H1 (cell line): Measurements from ENCODE around the gene JMJD8. TPM values are rescaled to one million over a fixed set of nuclear protein-coding genes. Genes with fewer than 3 reads are reported as not detected.

Source experiments
- CTCF ChIA-PET: fragments of 300-600 bp; sonication (Branson Sonifier 250); formaldehyde crosslinking; loops from one replicate; lab custom pipeline; 2021; ENCODE audit not compliant: partially characterized antibody; lab: Charles Lee
- POLR2A ChIA-PET: fragments of 300-600 bp; sonication (Branson Sonifier 250); formaldehyde crosslinking; loops from one replicate; lab custom pipeline; 2021; ENCODE audit warnings: inconsistent platforms; ENCODE audit not compliant: partially characterized antibody; lab: Charles Lee
- DNase-seq, 2 experiments: peaks; one replicate each; pipeline versions ENCODE4 v3.0.0 to v3.0.0-alpha.2; 2010 to 2022; ENCODE audit warnings: low spot score in 2 of 2, low read depth in 1 of 2, mixed read lengths in 1 of 2
- FAIRE-seq: peaks from 2 replicates; lab custom pipeline; 2011; peaks lifted over from hg19 to GRCh38; lab: Jason Lieb, UNC
- H2AFZ ChIP-seq: 2 replicates; pipeline ENCODE4 v1.8.1; 2012; ENCODE audit warnings: low read length, inconsistent platforms
- H2AK5ac ChIP-seq: 2 replicates; pipeline ENCODE4 v1.6.1; 2013; ENCODE audit warnings: low read depth, low read length
- H2BK120ac ChIP-seq: replicated peaks from 2 replicates; pipeline ENCODE3; 2013; ENCODE audit warnings: low read depth, low read length, inconsistent platforms
- H2BK12ac ChIP-seq: 2 replicates; pipeline ENCODE4 v1.6.1; 2013; ENCODE audit warnings: low read depth, low read length
- H2BK15ac ChIP-seq: 2 replicates; pipeline ENCODE4 v1.6.1; 2013; ENCODE audit warnings: low read length
- H2BK20ac ChIP-seq: 2 replicates; pipeline ENCODE4 v1.6.1; 2013; ENCODE audit warnings: low read length
- H2BK5ac ChIP-seq: 2 replicates; pipeline ENCODE4 v1.6.1; 2013; ENCODE audit warnings: low read depth, low read length
- H3K14ac ChIP-seq: 2 replicates; pipeline ENCODE4 v1.6.1; 2013; ENCODE audit warnings: inconsistent platforms; ENCODE audit not compliant: insufficient read length
- H3K18ac ChIP-seq: 2 replicates; pipeline ENCODE4 v1.6.1; 2013; ENCODE audit warnings: low read length; ENCODE audit errors: extremely low read depth
- H3K23ac ChIP-seq: 2 replicates; pipeline ENCODE4 v1.6.1; 2013; ENCODE audit warnings: inconsistent platforms; ENCODE audit not compliant: insufficient read length
- H3K23me2 ChIP-seq: 2 replicates; pipeline ENCODE4 v1.6.1; 2013; ENCODE audit warnings: low read depth, low read length
- H3K27ac ChIP-seq: 2 replicates; pipeline ENCODE4 v1.6.1; 2011; ENCODE audit warnings: low read depth, low read length, inconsistent platforms
- H3K27me3 ChIP-seq, 4 experiments: replicated peaks in 1 of 4; 1 replicate in 1 of 4; 2 replicates in 3 of 4; pipeline versions ENCODE4 v1.6.1 to v1.8.1; 2011 to 2013; ENCODE audit warnings: low read length in 3 of 4, mild to moderate bottlenecking in 3 of 4, inconsistent platforms in 2 of 4, mixed read lengths in 2 of 4, moderate library complexity in 1 of 4; ENCODE audit not compliant: control insufficient read depth in 3 of 4, insufficient read depth in 3 of 4; ENCODE audit errors: extremely low read depth in 1 of 4
- H3K36me3 ChIP-seq, 4 experiments: 2 replicates each; pipeline versions ENCODE4 v1.6.1 to v1.8.1; 2011 to 2013; ENCODE audit warnings: mild to moderate bottlenecking in 4 of 4, low read length in 3 of 4, moderate library complexity in 2 of 4, control low read depth in 1 of 4, inconsistent platforms in 1 of 4; ENCODE audit not compliant: insufficient read depth in 4 of 4, control insufficient read depth in 2 of 4
- H3K4ac ChIP-seq: replicated peaks from 2 replicates; pipeline ENCODE3; 2013; ENCODE audit warnings: low read length, low read depth, mixed read lengths, inconsistent platforms; ENCODE audit not compliant: insufficient read length
- H3K4me1 ChIP-seq, 4 experiments: replicated peaks in 1 of 4; 1 replicate in 1 of 4; 2 replicates in 3 of 4; pipeline versions ENCODE4 v1.6.1 to v1.8.1; 2011 to 2013; ENCODE audit warnings: low read length in 3 of 4, inconsistent platforms in 2 of 4, mixed read lengths in 1 of 4; ENCODE audit not compliant: insufficient read depth in 4 of 4, control insufficient read depth in 3 of 4
- H3K4me2 ChIP-seq, 2 experiments: 2 replicates each; pipeline versions ENCODE4 v1.6.1 to v1.8.1; 2011 to 2013; ENCODE audit warnings: low read depth in 2 of 2, low read length in 2 of 2, control low read depth in 1 of 2, inconsistent platforms in 1 of 2, mild to moderate bottlenecking in 1 of 2; ENCODE audit not compliant: insufficient read depth in 1 of 2
- H3K4me3 ChIP-seq, 4 experiments: fragments of 200-600, 300-600 bp in 1 of 4; sonication (generic), shearing (Covaris generic), sonication (Bioruptor Twin) in 1 of 4; 2 replicates each; pipeline versions ENCODE4 v1.5.1 to v1.8.1; 2011 to 2016; ENCODE audit warnings: low read length in 4 of 4, low read depth in 3 of 4, control low read depth in 2 of 4, inconsistent platforms in 2 of 4, mild to moderate bottlenecking in 2 of 4, mixed read lengths in 1 of 4, moderate library complexity in 1 of 4; ENCODE audit not compliant: insufficient read depth in 2 of 4; ENCODE audit errors: extremely low read depth in 1 of 4
- H3K56ac ChIP-seq: replicated peaks from 2 replicates; pipeline ENCODE3; 2013; ENCODE audit warnings: low read depth, mild to moderate bottlenecking, mixed read lengths, low read length, inconsistent platforms; ENCODE audit not compliant: insufficient read length
- H3K79me1 ChIP-seq: 2 replicates; pipeline ENCODE4 v1.6.1; 2013; ENCODE audit warnings: low read depth, low read length, control low read depth
- H3K79me2 ChIP-seq, 2 experiments: 2 replicates each; pipeline versions ENCODE4 v1.6.1 to v1.8.1; 2012 to 2013; ENCODE audit warnings: low read length in 2 of 2, mild to moderate bottlenecking in 2 of 2, inconsistent platforms in 1 of 2; ENCODE audit not compliant: insufficient read depth in 2 of 2, control insufficient read depth in 1 of 2
- H3K9ac ChIP-seq, 4 experiments: replicated peaks in 1 of 4; 1 replicate in 1 of 4; 2 replicates in 3 of 4; pipeline versions ENCODE4 v1.6.1 to v1.8.1; 2011 to 2013; ENCODE audit warnings: low read depth in 3 of 4, low read length in 3 of 4, control low read depth in 2 of 4, mild to moderate bottlenecking in 2 of 4, moderate library complexity in 2 of 4, inconsistent platforms in 1 of 4; ENCODE audit errors: extremely low read depth in 1 of 4
- H3K9me3 ChIP-seq, 2 experiments: 2 replicates each; pipeline versions ENCODE4 v1.6.1 to v1.8.1; 2012 to 2013; ENCODE audit warnings: mild to moderate bottlenecking in 2 of 2, moderate library complexity in 2 of 2, control low read depth in 1 of 2, inconsistent platforms in 1 of 2, low read depth in 1 of 2, low read length in 1 of 2, mixed read lengths in 1 of 2; ENCODE audit not compliant: insufficient read depth in 2 of 2
- H4K20me1 ChIP-seq, 2 experiments: replicated peaks in 1 of 2; 2 replicates each; pipeline versions ENCODE3 to v1.8.1; 2011 to 2013; ENCODE audit warnings: inconsistent platforms in 2 of 2, low read length in 2 of 2, mild to moderate bottlenecking in 1 of 2; ENCODE audit not compliant: insufficient read depth in 2 of 2, control insufficient read depth in 1 of 2
- H4K5ac ChIP-seq: 2 replicates; pipeline ENCODE4 v1.6.1; 2013; ENCODE audit warnings: low read length, low read depth, mixed read lengths, inconsistent platforms; ENCODE audit not compliant: insufficient read length
- H4K8ac ChIP-seq: 2 replicates; pipeline ENCODE4 v1.8.0; 2013; ENCODE audit warnings: mild to moderate bottlenecking, moderate library complexity, low read length, inconsistent platforms; ENCODE audit not compliant: insufficient read depth; ENCODE audit errors: extremely low read depth
- H4K91ac ChIP-seq: replicated peaks from 2 replicates; pipeline ENCODE3; 2013; ENCODE audit warnings: low read length, mixed read lengths, inconsistent platforms; ENCODE audit not compliant: insufficient read length
- POLR2AphosphoS5 ChIP-seq: IDR thresholded peaks from 2 replicates; pipeline ENCODE4 v1.6.1; 2011; ENCODE audit warnings: low read depth, low read length
- WGBS, 2 experiments: shearing (Covaris generic) in 1 of 2; methylation state at CpG; one replicate each; pipeline versions ENCODE4 v1.1.6 to v1.1.7; 2013 to 2015; ENCODE audit warnings: low lambda C conversion rate in 2 of 2, mixed read lengths in 2 of 2, inconsistent platforms in 1 of 2, low coverage in 1 of 2, missing lambda C conversion rate in 1 of 2; ENCODE audit not compliant: insufficient replicate concordance in 2 of 2, insufficient coverage in 1 of 2, insufficient read length in 1 of 2; ENCODE audit errors: extremely low coverage in 1 of 2, missing lambda C conversion rate in 1 of 2; 5-methylcytosine and 5-hydroxymethylcytosine counted together
- polyA plus RNA-seq, 7 experiments: library from polyadenylated mRNA; depleted of rRNA in 3 of 7; stranded (reverse) in 5 of 7; unstranded in 2 of 7; fragments of >200 nt in 5 of 7; fragments of 200-250 nt in 2 of 7; gene quantifications; 1 replicate in 5 of 7; 2 replicates in 1 of 7; 4 replicates in 1 of 7; pipeline versions ENCODE4 v1.2.1 to v1.2.3, GENCODE V29; 2011 to 2013; ENCODE audit warnings: missing spikeins in 2 of 7, mixed read lengths in 2 of 7
- total RNA-seq: library from RNA; stranded (reverse); fragmentation: NEBNext Ultra II Directional; extraction: Animal tissue kit (Norgen Biotek cat#: 25700); gene quantifications from 2 replicates; pipeline ENCODE4 v1.2.1, GENCODE V29; 2021

The JMJD8 gene
- total and polyA plus RNA-seq, 2 of the 8 experiments (the other 6 are each of a cell fraction or from before 2014, with no cell fraction given), result 46.4 to 87.4 TPM

GRCh38 chr16:662597-662996, 21.5 kb downstream of the JMJD8 start:
- H3K4ac ChIP-seq, result no peak overlapping the region
- H4K8ac ChIP-seq, result no peak overlapping the region
- no peak overlapping the region for H3K27ac ChIP-seq
- H2AK5ac ChIP-seq, result no peak overlapping the region
- H2BK15ac ChIP-seq, result no peak overlapping the region; the same call in 1 of the 2 replicates
- no peak overlapping the region for H2BK20ac ChIP-seq
- WGBS, 2 experiments, result 93% methylated on average over 19 of the region's 21 CpGs; no CpG with 5 or more reads in 1 of the 2 experiments
- no peak overlapping the region for H4K91ac ChIP-seq
- POLR2A ChIA-PET, result interaction anchor here (0.6 to 17.4 kb wide), 5 partner anchors 14 to 183 kb away, joined by 3 to 214 read pairs (median 5); partner anchors contain the start of genes ANTKMT, JMJD8, MCRIP2 and RHBDL1
- H3K18ac ChIP-seq, result no peak overlapping the region
- FAIRE-seq (no peak), DNase-seq (no peak)
- H4K20me1 ChIP-seq, result peaks cover 0 to 3% of the 10 kb centered on the region in 2 experiments
- no peak overlapping the region for H2BK12ac ChIP-seq
- H2BK5ac ChIP-seq, result no peak overlapping the region
- no peak overlapping the region for H2BK120ac ChIP-seq
- H3K4me3 ChIP-seq, result no peak overlapping the region
- no peaks in the 10 kb centered on the region for H3K27me3 ChIP-seq
- peaks cover 0 to 10% (median 1%) of the 10 kb centered on the region in 4 experiments; a peak in 3 of 8 replicates for H3K36me3 ChIP-seq
- no peak overlapping the region for H3K23ac ChIP-seq
- H3K9ac ChIP-seq, result no peak overlapping the region
- no peak for TF ChIP-seq POLR2AphosphoS5
- H2AFZ ChIP-seq, result no peak overlapping the region
- H3K14ac ChIP-seq, result no peak overlapping the region
- H3K56ac ChIP-seq, result no peak overlapping the region
- H3K9me3 ChIP-seq, result no peaks in the 10 kb centered on the region
- H3K79me1 ChIP-seq, result no peaks in the 10 kb centered on the region
- no peak overlapping the region for H4K5ac ChIP-seq
- H3K79me2 ChIP-seq, result no peaks in the 10 kb centered on the region
- no peaks in the 10 kb centered on the region for H3K23me2 ChIP-seq
- H3K4me2 ChIP-seq, result no peak overlapping the region
- CTCF ChIA-PET, result interaction anchor here (0.8 to 11.3 kb wide), 11 partner anchors 12 to 128 kb away, joined by 3 to 104 read pairs (median 4); partner anchors contain the start of gene WDR90
- H3K4me1 ChIP-seq, result peaks cover 0 to 11% (median 3%) of the 10 kb centered on the region in 4 experiments; a peak in 4 of 7 replicates
